BLaER1 (cell line): ENCODE results near the gene RAET1E.

Experiments
- H3K27ac ChIP-seq: shearing (Covaris generic); formaldehyde crosslinking; 2 replicates; pipeline ENCODE4 v1.8.1; 2022
- H3K27me3 ChIP-seq: shearing (Covaris generic); formaldehyde crosslinking; 2 replicates; pipeline ENCODE4 v1.8.1; 2022
- H3K36me3 ChIP-seq: shearing (Covaris generic); formaldehyde crosslinking; 2 replicates; pipeline ENCODE4 v1.8.1; 2022
- H3K4me1 ChIP-seq: shearing (Covaris generic); formaldehyde crosslinking; 2 replicates; pipeline ENCODE4 v1.8.1; 2022
- H3K4me2 ChIP-seq: shearing (Covaris generic); formaldehyde crosslinking; 2 replicates; pipeline ENCODE4 v1.8.1; 2022
- H3K4me3 ChIP-seq: shearing (Covaris generic); formaldehyde crosslinking; 2 replicates; pipeline ENCODE4 v1.8.1; 2022
- H3K9ac ChIP-seq: shearing (Covaris generic); formaldehyde crosslinking; 2 replicates; pipeline ENCODE4 v1.8.1; 2022
- H3K9me3 ChIP-seq: shearing (Covaris generic); formaldehyde crosslinking; 2 replicates; pipeline ENCODE4 v1.8.1; 2022
- H4K20me1 ChIP-seq: shearing (Covaris generic); formaldehyde crosslinking; 2 replicates; pipeline ENCODE4 v1.8.1; 2022
- Cebpa-rat ChIP-seq: shearing (Covaris generic); IDR thresholded peaks from 2 replicates; pipeline ENCODE4 v1.8.1; 2022

RAET1E gene

DNA sequence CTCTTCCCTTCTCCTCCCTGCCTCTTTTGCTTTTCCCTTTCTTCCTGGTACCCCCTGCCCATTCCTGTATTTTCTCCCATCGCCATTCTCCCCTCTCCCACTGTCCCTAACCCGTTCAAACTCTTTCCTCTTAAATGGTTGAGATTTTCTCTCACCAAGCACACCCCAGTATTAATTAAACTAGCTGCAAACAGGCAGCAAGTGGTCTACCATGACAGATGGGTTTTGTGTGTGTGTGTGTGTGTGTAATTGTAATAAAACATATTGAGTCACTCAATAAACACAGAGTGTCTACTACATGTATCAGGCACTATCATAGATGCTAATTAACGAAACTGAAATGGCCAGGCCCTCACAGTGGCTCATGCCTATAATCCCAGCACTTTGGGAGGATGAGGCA, 6.7 kb downstream of the RAET1E start:
- Histone ChIP-seq H3K4me1 (peaks cover 12% of the 10 kb centered on the region), H3K9ac (no peak overlapping the region), H3K36me3 (no peaks in the 10 kb centered on the region), H3K27ac (no peak overlapping the region), H3K4me2 (no peak overlapping the region), H3K4me3 (no peak overlapping the region), H4K20me1 (no peaks in the 10 kb centered on the region), H3K9me3 (no peaks in the 10 kb centered on the region), H3K27me3 (no peaks in the 10 kb centered on the region)
- TF ChIP-seq Cebpa-rat = no peak

DNA sequence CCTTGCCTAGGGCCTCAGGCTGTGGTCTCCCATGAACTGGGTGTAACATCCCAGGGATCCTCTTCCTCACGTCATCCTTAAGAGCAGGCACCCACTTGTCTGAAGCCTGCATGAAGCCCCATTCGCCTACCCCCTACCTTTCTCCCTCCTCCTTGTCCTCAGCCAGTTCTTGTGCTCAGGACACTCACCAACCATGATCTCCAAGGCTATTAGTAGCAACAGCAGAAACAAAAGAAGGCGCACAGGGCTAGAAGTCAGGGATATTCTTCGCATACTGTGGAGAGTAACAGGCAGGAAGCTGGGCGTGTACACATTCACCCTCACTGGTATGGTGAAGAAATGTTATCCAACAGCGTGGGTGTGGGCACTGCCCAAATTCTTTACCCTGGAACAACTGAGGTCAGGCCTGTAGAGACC, 7.3 kb downstream of the RAET1E start:
- Histone ChIP-seq H3K36me3 (no peaks in the 10 kb centered on the region), H3K27ac (no peak overlapping the region), H3K9me3 (no peaks in the 10 kb centered on the region), H3K9ac (no peak overlapping the region), H4K20me1 (no peaks in the 10 kb centered on the region), H3K4me1 (peaks cover 6% of the 10 kb centered on the region), H3K4me3 (no peak overlapping the region), H3K4me2 (no peak overlapping the region), H3K27me3 (no peaks in the 10 kb centered on the region)
- TF ChIP-seq Cebpa-rat = no peak

DNA sequence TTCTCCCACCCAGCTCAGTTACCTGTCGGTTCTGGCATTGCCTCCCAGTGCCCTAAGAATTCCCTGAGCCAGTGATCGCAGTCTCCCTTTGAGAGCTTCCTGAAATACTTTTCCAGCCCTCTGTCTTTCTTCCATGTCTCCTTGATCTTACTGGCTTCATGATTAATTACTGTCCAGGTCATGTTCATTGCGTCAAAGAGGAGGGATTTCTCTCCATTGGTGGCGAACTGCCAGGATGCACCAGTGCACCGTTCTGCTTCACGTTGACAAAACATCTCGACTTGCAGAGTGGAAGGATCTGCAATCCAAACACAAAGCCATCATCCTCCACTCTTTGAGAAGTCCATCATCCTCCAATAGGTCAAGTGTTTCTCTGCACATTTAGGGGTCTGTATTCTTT, 8.6 kb downstream of the RAET1E start:
- TF ChIP-seq Cebpa-rat = no peak
- H3K9ac ChIP-seq = no peak overlapping the region

DNA sequence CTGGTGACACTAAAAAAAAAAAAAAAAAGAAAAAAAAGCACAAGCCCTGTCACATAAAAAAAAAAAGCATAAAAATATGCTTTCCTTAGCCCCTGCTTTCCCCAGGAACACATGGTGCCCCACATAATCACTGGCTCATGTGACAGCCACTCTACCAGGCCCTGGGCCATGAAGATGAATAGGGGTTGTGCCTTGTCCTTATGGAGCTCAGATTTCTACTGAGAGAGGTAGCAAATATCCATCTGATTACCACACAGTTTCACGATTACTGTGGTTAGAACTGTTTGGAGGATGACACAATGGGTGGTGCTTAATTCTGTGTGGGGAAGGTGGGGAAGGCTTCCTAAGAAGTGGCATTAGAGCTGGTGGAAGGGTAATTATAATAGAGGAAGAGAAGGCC, 9.3 kb downstream of the RAET1E start:
- Histone ChIP-seq H3K9me3 (no peaks in the 10 kb centered on the region), H3K36me3 (no peaks in the 10 kb centered on the region), H3K27me3 (no peaks in the 10 kb centered on the region), H3K4me3 (no peak overlapping the region), H4K20me1 (no peaks in the 10 kb centered on the region), H3K4me1 (no peaks in the 10 kb centered on the region), H3K27ac (no peak overlapping the region), H3K4me2 (no peak overlapping the region), H3K9ac (no peak overlapping the region)
- TF ChIP-seq Cebpa-rat = no peak

More for the DNA sequence above, 8.6 kb downstream of the RAET1E start:
- no peaks in the 10 kb centered on the region for H3K9me3 ChIP-seq
- H3K27ac ChIP-seq = no peak overlapping the region
- no peaks in the 10 kb centered on the region for H3K36me3 ChIP-seq
- no peaks in the 10 kb centered on the region for H3K27me3 ChIP-seq
- no peak overlapping the region for H3K4me3 ChIP-seq
- no peaks in the 10 kb centered on the region for H3K4me1 ChIP-seq
- no peaks in the 10 kb centered on the region for H4K20me1 ChIP-seq
- H3K4me2 ChIP-seq = no peak overlapping the region

DNA sequence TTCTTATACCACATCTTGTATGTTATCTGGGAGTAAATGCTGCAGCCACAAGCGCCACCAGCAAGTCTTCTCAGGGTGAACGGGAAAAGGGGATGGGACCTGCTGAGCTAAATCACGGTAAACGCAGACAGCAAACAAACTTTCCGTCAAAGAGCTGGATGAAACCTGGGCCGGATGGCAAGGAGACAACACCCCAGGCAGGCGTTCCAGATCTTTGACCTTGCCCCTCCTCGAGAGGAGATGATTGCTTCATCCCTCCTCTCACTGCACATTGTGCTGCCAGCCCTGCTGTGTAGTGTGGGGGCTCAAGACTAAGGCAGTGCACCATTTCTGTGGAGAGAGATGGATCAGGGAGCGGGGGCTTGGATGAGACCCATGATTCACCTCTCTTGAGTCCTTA, 9.8 kb downstream of the RAET1E start:
- Histone ChIP-seq H3K36me3 (no peaks in the 10 kb centered on the region), H3K9me3 (no peaks in the 10 kb centered on the region), H3K4me1 (no peaks in the 10 kb centered on the region), H3K27me3 (no peaks in the 10 kb centered on the region), H3K4me2 (no peak overlapping the region), H3K27ac (no peak overlapping the region), H4K20me1 (no peaks in the 10 kb centered on the region), H3K9ac (no peak overlapping the region), H3K4me3 (no peak overlapping the region)
- no peak for TF ChIP-seq Cebpa-rat

DNA sequence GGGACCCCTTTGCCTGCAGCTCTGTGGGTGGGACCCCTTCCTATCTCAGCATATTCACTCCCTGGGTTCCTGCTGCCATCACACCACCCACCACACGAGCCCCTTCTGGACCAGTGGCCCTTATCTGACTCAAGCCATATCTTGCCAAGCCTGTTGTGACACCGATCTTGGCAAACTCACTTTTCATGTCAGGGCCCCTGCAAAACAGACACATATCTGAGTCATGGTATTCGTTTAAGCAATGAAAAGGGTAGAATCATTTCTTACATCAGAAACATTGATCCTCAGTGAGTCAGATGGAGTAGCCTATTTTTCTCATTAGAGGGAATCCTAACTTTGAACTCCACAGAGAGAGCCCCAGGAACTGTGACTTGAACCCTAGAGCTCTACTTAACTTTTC, 10.6 kb downstream of the RAET1E start:
- Histone ChIP-seq H3K4me3 (no peak overlapping the region), H3K9me3 (no peaks in the 10 kb centered on the region), H3K27me3 (no peaks in the 10 kb centered on the region), H3K4me1 (no peaks in the 10 kb centered on the region), H4K20me1 (no peaks in the 10 kb centered on the region), H3K36me3 (no peaks in the 10 kb centered on the region), H3K27ac (no peak overlapping the region), H3K9ac (no peak overlapping the region), H3K4me2 (no peak overlapping the region)
- no peak for TF ChIP-seq Cebpa-rat

DNA sequence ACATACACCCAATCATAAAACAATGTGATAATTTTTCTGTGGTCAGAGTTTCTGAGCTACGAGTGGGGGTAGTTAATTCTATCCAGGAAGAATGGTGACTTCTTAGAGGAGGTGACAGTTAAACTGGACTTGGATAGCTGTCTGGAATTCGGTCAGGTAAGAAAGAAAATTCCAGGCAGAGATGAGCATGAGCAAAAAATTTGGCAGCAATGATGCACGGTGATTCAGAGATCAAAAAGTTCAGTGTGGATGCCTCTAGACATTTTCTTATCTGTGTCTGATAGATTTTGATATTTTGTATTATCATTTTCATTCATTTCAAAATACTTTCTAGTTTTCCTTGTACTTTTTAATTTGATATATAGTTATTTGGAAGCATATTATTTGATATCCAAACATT, 12.0 kb downstream of the RAET1E start:
- Histone ChIP-seq H3K4me2 (no peak overlapping the region), H3K9me3 (no peaks in the 10 kb centered on the region), H4K20me1 (no peaks in the 10 kb centered on the region), H3K27me3 (no peaks in the 10 kb centered on the region), H3K9ac (no peak overlapping the region), H3K27ac (no peak overlapping the region), H3K4me3 (no peak overlapping the region), H3K4me1 (no peaks in the 10 kb centered on the region), H3K36me3 (no peaks in the 10 kb centered on the region)
- TF ChIP-seq Cebpa-rat = no peak

DNA sequence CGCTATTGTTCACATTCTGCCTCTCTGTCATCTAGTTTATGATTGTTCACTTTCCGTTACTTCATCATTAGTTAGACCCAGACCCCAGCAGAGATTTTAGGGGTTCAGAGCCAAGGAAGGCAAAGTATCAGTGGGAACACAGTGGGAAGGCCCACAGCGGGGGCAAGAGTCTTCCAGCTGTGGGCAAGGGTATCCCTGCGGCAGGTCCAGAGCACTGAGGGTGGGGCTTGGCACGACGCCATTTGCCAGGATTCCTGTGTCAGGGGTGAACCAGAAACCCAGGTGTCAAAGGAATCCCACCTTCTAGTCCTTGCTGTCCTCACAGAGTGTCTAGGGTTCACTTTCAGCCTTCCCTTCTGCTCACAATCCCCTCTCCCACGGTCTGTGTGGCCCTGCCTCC, 13.3 kb downstream of the RAET1E start:
- Histone ChIP-seq H3K9ac (no peak overlapping the region), H3K9me3 (no peaks in the 10 kb centered on the region), H3K4me1 (no peaks in the 10 kb centered on the region), H3K27ac (no peak overlapping the region), H4K20me1 (no peaks in the 10 kb centered on the region), H3K36me3 (no peaks in the 10 kb centered on the region), H3K27me3 (no peaks in the 10 kb centered on the region), H3K4me3 (no peak overlapping the region), H3K4me2 (no peak overlapping the region)
- no peak for TF ChIP-seq Cebpa-rat

DNA sequence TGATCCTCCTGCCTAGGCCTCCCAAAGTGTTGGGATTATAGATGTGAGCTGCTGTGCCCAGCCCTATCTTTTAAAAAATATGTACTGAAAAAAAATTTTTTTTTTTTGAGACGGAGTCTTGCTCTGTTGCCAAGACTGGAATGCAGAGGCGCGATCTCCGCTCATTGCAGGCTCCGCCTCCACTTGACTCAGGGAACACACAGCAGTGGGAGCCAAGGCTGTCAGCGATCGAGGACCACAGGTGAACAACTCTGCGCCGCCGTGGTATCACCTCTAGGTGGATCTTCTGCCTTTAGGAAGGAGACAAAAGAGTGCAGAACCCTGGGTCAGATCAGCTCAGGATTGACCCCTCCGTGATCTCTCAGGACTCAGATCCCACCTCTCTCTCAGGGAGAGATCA, 13.7 kb downstream of the RAET1E start:
- no peak for TF ChIP-seq Cebpa-rat
- H3K36me3 ChIP-seq = no peaks in the 10 kb centered on the region
- no peak overlapping the region for H3K4me2 ChIP-seq
- H3K4me3 ChIP-seq = no peak overlapping the region
- no peak overlapping the region for H3K9ac ChIP-seq
- no peaks in the 10 kb centered on the region for H3K27me3 ChIP-seq
- no peaks in the 10 kb centered on the region for H4K20me1 ChIP-seq
- no peaks in the 10 kb centered on the region for H3K9me3 ChIP-seq
- H3K4me1 ChIP-seq = no peaks in the 10 kb centered on the region
- no peak overlapping the region for H3K27ac ChIP-seq

DNA sequence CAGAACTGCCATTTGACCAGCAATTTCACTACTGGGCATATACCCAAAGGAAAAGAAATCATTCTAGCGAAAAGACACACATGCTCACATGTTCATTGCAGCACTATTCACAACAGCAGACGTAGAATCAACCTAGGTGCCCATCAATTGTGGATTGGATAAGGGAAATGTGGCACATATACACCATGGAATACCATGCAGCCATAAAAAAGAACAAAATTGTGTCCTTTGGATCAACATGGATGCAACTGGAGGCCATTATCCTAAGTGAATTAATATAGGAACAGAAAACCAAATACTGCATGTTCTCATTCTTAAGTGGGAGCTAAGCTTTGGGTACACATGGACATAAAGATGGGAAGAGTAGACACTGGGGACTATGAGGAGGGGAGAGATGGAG, 16.1 kb downstream of the RAET1E start:
- TF ChIP-seq Cebpa-rat = no peak
- H3K4me1 ChIP-seq = no peaks in the 10 kb centered on the region
- H3K4me3 ChIP-seq = no peak overlapping the region

DNA sequence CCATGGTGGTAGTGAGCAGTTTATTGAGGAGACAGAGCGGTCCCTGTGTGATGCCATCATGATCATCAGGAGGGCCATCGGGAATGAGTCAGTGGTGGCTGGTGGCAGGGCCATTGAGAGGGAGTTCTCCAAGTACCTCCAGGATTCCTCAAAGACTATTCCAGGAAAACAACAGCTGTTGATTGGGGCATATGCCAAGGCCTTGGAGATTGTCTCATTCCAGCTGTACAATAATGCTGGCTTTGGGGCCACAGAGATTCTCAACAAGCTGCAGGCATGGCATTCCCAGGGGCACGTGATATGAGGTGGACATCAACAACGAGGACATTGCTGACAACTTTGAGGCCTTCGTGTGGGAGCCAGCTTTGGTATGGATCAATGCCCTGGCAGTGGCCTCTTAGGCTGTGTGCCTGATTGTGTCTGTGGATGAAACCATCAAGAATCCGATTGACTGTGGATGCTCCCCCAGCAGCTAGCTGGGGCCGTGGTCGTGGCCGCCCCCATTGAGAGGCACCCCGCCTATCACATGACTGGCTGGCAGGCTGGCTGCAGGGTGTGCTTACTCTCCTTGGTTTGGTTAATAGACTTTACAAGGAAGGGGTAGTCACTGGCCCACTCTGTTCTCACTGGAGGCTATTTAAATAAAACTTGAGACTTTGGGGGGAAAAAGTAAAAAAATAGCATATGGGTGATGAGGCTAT, 16.7 kb downstream of the RAET1E start:
- no peak for TF ChIP-seq Cebpa-rat
- Histone ChIP-seq H3K36me3 (no peaks in the 10 kb centered on the region), H3K4me1 (no peaks in the 10 kb centered on the region), H3K27ac (no peak overlapping the region), H4K20me1 (no peaks in the 10 kb centered on the region), H3K4me3 (no peak overlapping the region), H3K9ac (no peak overlapping the region), H3K9me3 (no peaks in the 10 kb centered on the region), H3K27me3 (no peaks in the 10 kb centered on the region), H3K4me2 (no peak overlapping the region)

More for the DNA sequence above, 16.1 kb downstream of the RAET1E start:
- Histone ChIP-seq H3K36me3 (no peaks in the 10 kb centered on the region), H3K9me3 (no peaks in the 10 kb centered on the region), H3K27me3 (no peaks in the 10 kb centered on the region), H3K27ac (no peak overlapping the region), H4K20me1 (no peaks in the 10 kb centered on the region), H3K9ac (no peak overlapping the region), H3K4me2 (no peak overlapping the region)
